Upper lobe of left lung (tissue), 6 donors: Measurements from ENCODE around the gene OR52E2. TPM values are rescaled to one million over a fixed set of nuclear protein-coding genes. Genes with fewer than 3 reads are reported as not detected.
"Not testable (repeated sequence)": the region's sequence is repeated elsewhere in the genome, so short reads cannot be mapped to it uniquely, and the experiment has no call there.

Experiments
- ATAC-seq, 2 donors: fragments of 200-7000 bp; cut with Tn5 transposase; one replicate each; pipeline ENCODE4 v1.9.1; 2022; ENCODE audit warnings: mild to moderate bottlenecking in 2 of 2, moderate library complexity in 2 of 2; ENCODE audit not compliant: low FRiP score in 2 of 2
- DNase-seq, 2 donors: peaks; one replicate each; pipeline ENCODE4 v3.0.0-alpha.2; 2019 to 2020
- H3K27ac ChIP-seq, 4 donors: fragments of 200-600 bp; sonication (generic); one replicate each; pipeline ENCODE4 v1.5.1; 2016 to 2019
- H3K27me3 ChIP-seq, 4 donors: fragments of 200-600 bp; sonication (generic); one replicate each; pipeline ENCODE4 v1.5.1; 2017 to 2019
- H3K36me3 ChIP-seq, 4 donors: fragments of 200-600 bp; sonication (generic); one replicate each; pipeline ENCODE4 v1.5.1; 2016 to 2019
- H3K4me1 ChIP-seq, 4 donors: fragments of 200-600 bp; sonication (generic); one replicate each; pipeline ENCODE4 v1.5.1; 2018 to 2019
- H3K4me3 ChIP-seq, 4 donors: fragments of 200-600 bp; sonication (generic); one replicate each; pipeline ENCODE4 v1.5.1; 2017 to 2019; ENCODE audit warnings: mild to moderate bottlenecking in 2 of 4, moderate library complexity in 1 of 4
- H3K9me3 ChIP-seq, 4 donors: fragments of 200-600 bp; sonication (generic); one replicate each; pipeline ENCODE4 v1.5.1; 2018 to 2019
- EP300 ChIP-seq, 4 donors: sonication (generic); formaldehyde crosslinking; IDR thresholded peaks; one replicate each; pipeline ENCODE4 v1.5.1; 2017; ENCODE audit warnings: antibody characterized with exemption in 4 of 4, control low read depth in 2 of 4
- POLR2A ChIP-seq, 4 donors: fragments of 450-650 bp; IDR thresholded peaks; one replicate each; pipeline ENCODE4 v1.5.1; 2016 to 2017; ENCODE audit warnings: antibody characterized with exemption in 4 of 4, mild to moderate bottlenecking in 2 of 4
- POLR2AphosphoS5 ChIP-seq, 2 donors: sonication (generic); formaldehyde crosslinking; IDR thresholded peaks; one replicate each; pipeline ENCODE4 v1.5.1; 2017; ENCODE audit warnings: antibody characterized with exemption in 2 of 2
- WGBS, 2 donors: methylation state at CpG; one replicate each; pipeline ENCODE4 v1.1.5; 2017 to 2018; 5-methylcytosine and 5-hydroxymethylcytosine counted together
- total RNA-seq, 6 donors: library from RNA; depleted of rRNA in 4 of 6; stranded (reverse); fragments of >200 nt in 4 of 6; gene quantifications; one replicate each; pipeline versions ENCODE4 v1.1.0 to v1.2.1, GENCODE V29; 2016 to 2021
- TF ChIP-seq, protein P1 (sequence below), 6 experiments: fragments of 450-650 bp in 4 of 6; fragments of 200-600 bp in 2 of 6; sonication (generic) in 2 of 6; IDR thresholded peaks; one replicate each; pipeline ENCODE4 v1.5.1; 2016 to 2019; ENCODE audit warnings: antibody characterized with exemption in 6 of 6
- donor health status: DM: no; HTN: no; CAD: no; lungs with moderate emphysema.
- donor health status: DM: no; HTN: yes; CAD: no; lungs with severe emphysema.

OR52E2 gene
- total RNA-seq, 6 donors from 2014 or later = not detected

DNA sequence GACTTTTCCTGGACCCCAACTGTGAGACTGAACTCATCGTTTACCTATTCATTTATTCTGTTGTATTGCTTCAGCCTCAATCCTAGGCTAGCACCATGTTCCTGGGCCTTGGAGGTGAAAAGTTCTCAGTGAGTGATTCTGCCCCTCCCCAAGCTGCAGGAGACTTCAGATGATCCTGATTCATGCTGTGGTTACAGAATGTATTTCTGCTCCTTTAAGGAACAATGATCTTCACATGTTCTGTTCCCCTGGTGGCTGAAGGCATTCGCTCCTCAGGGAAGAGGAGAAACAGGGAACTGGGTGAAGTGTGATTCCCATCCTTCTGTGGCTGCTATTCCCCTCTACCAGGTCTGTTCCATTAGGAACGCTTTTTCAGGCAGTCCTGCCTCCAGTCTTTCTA lies 12.4 kb upstream of the OR52E2 start:
- ATAC-seq = no peak
- Histone ChIP-seq H3K27me3 (no peaks in the 10 kb centered on the region), H3K9me3 (no peaks in the 10 kb centered on the region), H3K36me3 (no peaks in the 10 kb centered on the region), H3K27ac (no peak overlapping the region), H3K4me3 (no peak overlapping the region), H3K4me1 (no peaks in the 10 kb centered on the region)
- TF ChIP-seq EP300 (IDR thresholded peaks at IDR 0.05) (no peak), POLR2AphosphoS5 (IDR thresholded peaks at IDR 0.05) (no peak), POLR2A (IDR thresholded peaks at IDR 0.05) (no peak)
- TF ChIP-seq, protein P1, sequence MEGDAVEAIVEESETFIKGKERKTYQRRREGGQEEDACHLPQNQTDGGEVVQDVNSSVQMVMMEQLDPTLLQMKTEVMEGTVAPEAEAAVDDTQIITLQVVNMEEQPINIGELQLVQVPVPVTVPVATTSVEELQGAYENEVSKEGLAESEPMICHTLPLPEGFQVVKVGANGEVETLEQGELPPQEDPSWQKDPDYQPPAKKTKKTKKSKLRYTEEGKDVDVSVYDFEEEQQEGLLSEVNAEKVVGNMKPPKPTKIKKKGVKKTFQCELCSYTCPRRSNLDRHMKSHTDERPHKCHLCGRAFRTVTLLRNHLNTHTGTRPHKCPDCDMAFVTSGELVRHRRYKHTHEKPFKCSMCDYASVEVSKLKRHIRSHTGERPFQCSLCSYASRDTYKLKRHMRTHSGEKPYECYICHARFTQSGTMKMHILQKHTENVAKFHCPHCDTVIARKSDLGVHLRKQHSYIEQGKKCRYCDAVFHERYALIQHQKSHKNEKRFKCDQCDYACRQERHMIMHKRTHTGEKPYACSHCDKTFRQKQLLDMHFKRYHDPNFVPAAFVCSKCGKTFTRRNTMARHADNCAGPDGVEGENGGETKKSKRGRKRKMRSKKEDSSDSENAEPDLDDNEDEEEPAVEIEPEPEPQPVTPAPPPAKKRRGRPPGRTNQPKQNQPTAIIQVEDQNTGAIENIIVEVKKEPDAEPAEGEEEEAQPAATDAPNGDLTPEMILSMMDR (IDR thresholded peaks at IDR 0.05) = no peak
- 49 to 61% methylated on average over 3 of the region's 3 CpGs for WGBS, 2 donors
- DNase-seq = no peak

DNA sequence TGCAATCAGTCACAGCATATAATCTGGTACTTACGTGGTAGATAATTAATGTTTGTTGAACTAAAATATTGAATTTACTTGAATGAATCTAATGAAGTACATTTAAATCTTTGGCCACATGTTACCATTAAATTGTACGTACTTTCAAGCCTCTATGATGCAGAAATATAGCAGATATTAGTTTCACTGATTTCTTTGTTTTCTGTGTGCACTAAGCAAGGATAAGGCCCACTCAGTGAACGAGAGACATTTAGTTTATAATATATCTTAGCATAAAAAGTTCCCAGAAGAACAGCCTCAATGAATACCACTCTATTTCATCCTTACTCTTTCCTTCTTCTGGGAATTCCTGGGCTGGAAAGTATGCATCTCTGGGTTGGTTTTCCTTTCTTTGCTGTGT lies 9.8 kb upstream of the OR52E2 start, which contains the start of gene OR52E1:
Gene OR52E1 (plus strand): TSS at position 301 of the 400 bp plus-strand sequence.
- TF ChIP-seq EP300 (IDR thresholded peaks at IDR 0.05) = no peak
- no peak for TF ChIP-seq POLR2AphosphoS5 (IDR thresholded peaks at IDR 0.05)
- no peak for TF ChIP-seq POLR2A (IDR thresholded peaks at IDR 0.05)
- TF ChIP-seq, protein P1 (IDR thresholded peaks at IDR 0.05) = no peak
- Histone ChIP-seq H3K9me3 (no peaks in the 10 kb centered on the region), H3K27ac (no peak within 1 kb of the TSS), H3K4me3 (no peak within 1 kb of the TSS), H3K27me3 (no peaks in the 10 kb centered on the region), H3K4me1 (no peaks in the 10 kb centered on the region), H3K36me3 (no peaks in the 10 kb centered on the region)
- WGBS, 2 donors = 59 to 67% methylated on average over 3 of the region's 3 CpGs
- ATAC-seq (no peak), DNase-seq (no peak)

DNA sequence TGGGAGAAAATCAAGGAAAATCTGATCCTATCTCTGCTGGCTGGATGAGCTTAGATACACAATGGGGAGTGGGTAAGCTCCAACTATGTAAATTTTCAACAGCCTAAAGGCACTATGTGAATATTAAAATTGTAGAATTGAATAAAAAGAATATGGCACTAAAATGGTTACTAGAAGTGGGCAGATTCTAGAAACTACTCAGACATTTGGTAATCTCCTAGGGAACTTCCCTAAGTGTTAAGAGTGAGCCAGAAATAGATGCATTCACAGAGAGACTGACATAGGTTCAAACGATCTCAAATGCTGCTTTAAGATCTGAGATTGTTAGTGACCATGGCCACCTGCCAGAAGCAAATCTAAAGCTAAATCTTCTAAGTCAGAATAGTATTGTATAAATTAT lies 5.6 kb upstream of the OR52E2 start:
- ATAC-seq (no peak), DNase-seq (no peak)
- Histone ChIP-seq H3K4me1 (no peaks in the 10 kb centered on the region), H3K9me3 (no peaks in the 10 kb centered on the region), H3K27ac (no peak overlapping the region), H3K36me3 (no peaks in the 10 kb centered on the region), H3K27me3 (no peaks in the 10 kb centered on the region), H3K4me3 (no peak overlapping the region)
- 21 to 40% methylated on average over 1 of the region's 1 CpG for WGBS, 2 donors
- TF ChIP-seq EP300 (IDR thresholded peaks at IDR 0.05) = no peak
- TF ChIP-seq POLR2AphosphoS5 (IDR thresholded peaks at IDR 0.05) = no peak
- TF ChIP-seq POLR2A (IDR thresholded peaks at IDR 0.05) = no peak
- TF ChIP-seq, protein P1 (IDR thresholded peaks at IDR 0.05) = no peak

DNA sequence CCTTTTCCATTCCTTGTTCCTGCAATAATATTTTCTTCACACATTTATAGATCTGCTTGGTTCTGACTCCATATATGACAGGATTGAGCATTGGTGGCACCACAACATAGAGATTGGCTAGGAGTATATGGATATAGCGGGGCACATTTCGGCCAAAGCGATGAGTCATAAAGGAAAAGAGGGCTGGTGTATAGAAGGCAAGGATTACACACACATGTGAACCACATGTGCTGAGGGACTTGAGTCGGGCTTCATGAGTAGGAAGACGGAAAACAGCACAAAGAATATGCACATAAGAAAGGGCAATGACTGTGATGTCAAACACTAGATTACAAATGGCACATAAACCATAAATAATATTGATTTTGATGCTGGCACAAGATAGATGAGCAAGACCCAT lies 748 bp downstream of the OR52E2 start:
- not testable (repeated sequence) for H3K4me1 ChIP-seq, H3K9me3 ChIP-seq, H3K4me3 ChIP-seq, H3K27me3 ChIP-seq, H3K27ac ChIP-seq, H3K36me3 ChIP-seq, DNase-seq, ATAC-seq
- WGBS, 2 donors = 80 to 85% methylated on average over 5 of the region's 5 CpGs

DNA sequence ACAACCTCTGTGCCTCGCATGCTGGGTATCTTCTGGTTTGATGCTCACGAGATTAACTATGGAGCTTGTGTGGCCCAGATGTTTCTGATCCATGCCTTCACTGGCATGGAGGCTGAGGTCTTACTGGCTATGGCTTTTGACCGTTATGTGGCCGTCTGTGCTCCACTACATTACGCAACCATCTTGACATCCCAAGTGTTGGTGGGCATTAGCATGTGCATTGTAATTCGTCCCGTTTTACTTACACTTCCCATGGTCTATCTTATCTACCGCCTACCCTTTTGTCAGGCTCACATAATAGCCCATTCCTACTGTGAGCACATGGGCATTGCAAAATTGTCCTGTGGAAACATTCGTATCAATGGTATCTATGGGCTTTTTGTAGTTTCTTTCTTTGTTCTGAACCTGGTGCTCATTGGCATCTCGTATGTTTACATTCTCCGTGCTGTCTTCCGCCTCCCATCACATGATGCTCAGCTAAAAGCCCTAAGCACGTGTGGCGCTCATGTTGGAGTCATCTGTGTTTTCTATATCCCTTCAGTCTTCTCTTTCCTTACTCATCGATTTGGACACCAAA lies 12.6 kb downstream of the OR52E2 start:
- no peak for ATAC-seq
- 77 to 83% methylated on average over 15 of the region's 15 CpGs for WGBS, 2 donors
- Histone ChIP-seq H3K27me3 (no peaks in the 10 kb centered on the region), H3K4me3 (no peak overlapping the region), H3K27ac (no peak overlapping the region), H3K9me3 (no peaks in the 10 kb centered on the region), H3K4me1 (no peaks in the 10 kb centered on the region), H3K36me3 (no peaks in the 10 kb centered on the region)
- DNase-seq = no peak
- no peak for TF ChIP-seq POLR2AphosphoS5 (IDR thresholded peaks at IDR 0.05)
- TF ChIP-seq EP300 (IDR thresholded peaks at IDR 0.05) = no peak
- TF ChIP-seq, protein P1 (IDR thresholded peaks at IDR 0.05) = no peak
- no peak for TF ChIP-seq POLR2A (IDR thresholded peaks at IDR 0.05)
